HUES48 (cell line): ENCODE data around the gene XPC.
"Not testable (repeated sequence)": the region's sequence is repeated elsewhere in the genome, so short reads cannot be mapped to it uniquely, and the experiment has no call there.

Source experiments
- H3K27ac ChIP-seq: one replicate; pipeline ENCODE4 v1.7.0; 2013; ENCODE audit warnings: low read depth, low read length, inconsistent platforms
- H3K27me3 ChIP-seq: 2 replicates; pipeline ENCODE4 v1.6.1; 2013; ENCODE audit warnings: mild to moderate bottlenecking, low read length; ENCODE audit not compliant: control insufficient read depth, insufficient read depth
- H3K36me3 ChIP-seq: 2 replicates; pipeline ENCODE4 v1.6.1; 2013; ENCODE audit warnings: low read length; ENCODE audit not compliant: control insufficient read depth, insufficient read depth
- H3K4me1 ChIP-seq: 2 replicates; pipeline ENCODE4 v1.6.1; 2013; ENCODE audit warnings: mild to moderate bottlenecking, low read length; ENCODE audit not compliant: control insufficient read depth, insufficient read depth
- H3K4me3 ChIP-seq: 2 replicates; pipeline ENCODE4 v1.5.1; 2013; ENCODE audit warnings: mild to moderate bottlenecking, low read depth, low read length
- H3K9ac ChIP-seq: 2 replicates; pipeline ENCODE4 v1.6.1; 2013; ENCODE audit warnings: mild to moderate bottlenecking, low read depth, low read length, moderate library complexity
- H3K9me3 ChIP-seq: 2 replicates; pipeline ENCODE4 v1.6.1; 2013; ENCODE audit warnings: low read length; ENCODE audit not compliant: control insufficient read depth, insufficient read depth

Gene XPC

DNA sequence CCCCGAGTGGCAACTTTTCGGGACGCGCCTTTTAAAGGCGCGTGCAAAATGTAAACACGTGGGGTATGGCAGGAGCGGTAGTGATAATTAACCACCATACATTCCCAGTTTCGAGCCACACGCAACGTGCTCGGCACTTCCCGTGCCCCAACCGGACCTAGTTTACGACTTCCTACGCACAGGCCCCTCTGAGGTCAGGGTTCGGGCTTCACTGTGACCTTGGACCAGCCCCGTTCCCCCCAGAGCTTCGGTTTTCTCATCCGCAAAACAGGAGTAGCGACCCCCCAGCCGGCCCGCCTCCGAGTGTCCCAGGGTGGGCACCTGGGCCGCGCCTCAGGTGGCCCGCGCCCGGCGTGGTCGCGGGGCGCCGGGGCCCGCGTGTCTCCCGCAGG lies 54.2 kb downstream of the XPC start:
- Histone ChIP-seq H3K36me3 (peaks cover 41% of the 10 kb centered on the region), H3K4me1 (peaks cover 17% of the 10 kb centered on the region), H3K27ac (peak overlapping the region; percentile 67), H3K9ac (peak overlapping the region; percentile 71), H3K9me3 (no peaks in the 10 kb centered on the region), H3K27me3 (no peaks in the 10 kb centered on the region), H3K4me3 (peak overlapping the region; percentile 99)

DNA sequence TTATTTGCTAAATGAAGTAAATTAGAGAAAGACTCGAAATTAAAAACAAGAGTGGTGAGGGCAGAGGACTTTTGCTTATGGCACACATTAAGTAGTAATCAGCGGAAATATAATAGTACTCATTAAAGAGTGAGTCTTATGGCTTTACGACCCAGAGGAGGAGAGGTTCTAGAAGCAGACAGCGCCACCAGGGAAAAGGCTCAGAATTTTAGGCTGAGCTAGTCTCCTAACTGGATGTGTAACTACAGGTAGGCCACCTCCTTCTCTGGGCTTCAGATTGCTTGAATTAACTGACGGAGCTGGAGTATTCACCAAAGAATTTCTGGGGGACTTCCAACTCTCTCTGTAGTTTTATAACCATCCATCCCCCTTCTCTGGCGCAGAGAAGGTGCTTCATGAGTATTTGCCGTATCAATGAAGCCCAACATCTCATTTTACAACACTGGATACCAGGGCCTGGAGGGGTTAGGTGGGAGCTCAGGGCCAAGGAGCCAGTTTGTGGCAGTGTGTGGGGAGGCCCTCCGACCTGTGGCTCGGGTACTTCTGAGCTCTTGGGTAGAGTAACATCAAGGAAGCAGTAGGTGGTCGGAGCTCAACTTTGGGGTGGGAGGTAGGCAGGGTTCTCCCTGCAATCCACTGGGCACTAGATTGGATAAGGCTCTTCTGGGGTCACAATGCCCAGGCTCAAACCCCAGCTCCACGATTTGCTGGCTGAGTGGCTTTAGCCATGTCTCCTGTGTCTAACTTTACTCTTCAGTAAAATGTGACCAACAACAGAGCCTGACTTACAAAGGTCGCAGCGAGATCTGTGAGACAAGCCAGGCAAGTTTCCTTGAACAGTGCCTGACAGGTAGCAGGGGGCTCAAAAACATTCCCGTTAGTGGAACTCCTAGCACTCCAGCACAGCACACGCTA lies 54.8 kb downstream of the XPC start:
- no peaks in the 10 kb centered on the region for H3K9me3 ChIP-seq
- H3K4me3 ChIP-seq: peak overlapping the region; percentile 99
- peak overlapping the region; percentile 71 for H3K9ac ChIP-seq
- no peaks in the 10 kb centered on the region for H3K27me3 ChIP-seq
- H3K27ac ChIP-seq: peak overlapping the region; percentile 67
- peaks cover 17% of the 10 kb centered on the region for H3K4me1 ChIP-seq
- H3K36me3 ChIP-seq: peaks cover 39% of the 10 kb centered on the region

DNA sequence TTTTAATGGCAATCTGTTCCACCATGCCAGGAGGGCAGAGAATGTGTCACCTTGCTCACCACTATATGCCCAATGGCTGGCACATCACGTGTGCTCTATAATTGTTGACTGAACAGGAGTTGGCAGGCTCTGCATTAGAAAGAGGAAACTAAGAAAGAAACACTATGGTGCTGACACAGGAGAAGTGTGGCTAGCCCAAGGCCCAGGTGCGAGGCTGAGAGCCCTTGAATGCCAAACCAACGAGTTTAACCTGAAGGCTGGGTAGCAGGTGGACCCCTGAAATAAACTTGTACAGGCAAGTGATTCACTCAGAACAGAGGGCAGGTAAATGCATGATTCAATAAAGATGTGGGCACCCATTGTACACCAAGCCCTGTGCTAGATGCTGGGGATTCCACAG lies 56.1 kb downstream of the XPC start:
- H3K4me3 ChIP-seq: no peak overlapping the region
- no peak overlapping the region for H3K9ac ChIP-seq

DNA sequence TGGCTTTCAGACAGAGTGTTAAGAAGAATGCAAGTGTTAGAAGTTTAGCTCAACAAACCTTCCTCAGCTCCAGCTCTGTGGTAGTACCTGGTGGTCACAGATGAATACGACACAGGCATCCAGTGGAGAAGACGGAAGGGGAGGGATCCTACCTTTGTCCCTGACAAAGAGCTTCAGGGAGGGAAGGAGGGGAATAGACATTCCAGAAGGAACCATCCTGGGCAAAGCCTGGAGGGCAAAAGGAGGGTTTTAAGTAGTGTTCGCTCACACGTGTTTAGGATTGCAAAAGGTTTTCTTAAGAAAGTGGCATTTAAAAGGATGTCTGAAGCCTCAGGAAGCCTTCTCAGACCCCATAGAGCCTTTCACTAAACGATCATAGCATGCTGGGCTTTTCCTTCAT lies 56.5 kb downstream of the XPC start:
- Histone ChIP-seq H3K27ac (peak overlapping the region; percentile 85), H3K9ac (no peak overlapping the region), H3K4me1 (peaks cover 21% of the 10 kb centered on the region), H3K4me3 (no peak overlapping the region), H3K27me3 (no peaks in the 10 kb centered on the region), H3K9me3 (no peaks in the 10 kb centered on the region), H3K36me3 (peaks cover 30% of the 10 kb centered on the region; the same call in 1 of the 2 replicates)

More for the DNA sequence above, 56.1 kb downstream of the XPC start:
- Histone ChIP-seq H3K36me3 (peaks cover 30% of the 10 kb centered on the region; the same call in 1 of the 2 replicates), H3K27ac (peak overlapping the region; percentile 81), H3K4me1 (peaks cover 21% of the 10 kb centered on the region), H3K27me3 (no peaks in the 10 kb centered on the region), H3K9me3 (no peaks in the 10 kb centered on the region)

DNA sequence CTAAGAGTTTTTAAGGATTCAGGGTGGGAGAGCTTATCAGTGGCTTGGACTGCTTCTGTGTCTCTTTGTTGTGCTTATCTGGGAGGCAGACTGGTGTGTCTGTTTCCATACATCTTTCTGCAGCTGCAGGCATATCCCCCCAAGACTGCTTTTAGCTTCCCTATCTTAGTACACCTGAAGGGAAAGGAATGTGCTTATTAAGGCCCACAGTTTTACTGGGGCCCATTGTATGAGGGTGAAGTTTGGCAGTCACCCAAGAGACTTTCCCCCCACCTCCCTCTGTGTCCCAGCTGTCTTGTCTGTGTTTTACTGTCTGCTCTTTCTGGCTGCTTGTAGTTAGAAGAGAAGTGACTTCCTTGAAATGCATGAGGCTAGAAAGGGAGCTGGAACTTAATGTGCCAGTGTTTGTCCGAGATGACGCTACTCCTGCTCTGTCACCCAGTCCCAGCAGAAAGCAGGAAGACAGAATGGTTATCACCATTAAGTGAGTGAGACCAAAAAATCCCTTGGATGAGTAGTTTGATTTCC lies 57.4 kb downstream of the XPC start:
- H3K4me1 ChIP-seq: peaks cover 18% of the 10 kb centered on the region
- H3K27ac ChIP-seq: peak overlapping the region; percentile 85
- H3K9me3 ChIP-seq, H3K9ac ChIP-seq, H3K4me3 ChIP-seq, H3K27me3 ChIP-seq: not testable (repeated sequence)
- peaks cover 35% of the 10 kb centered on the region for H3K36me3 ChIP-seq

DNA sequence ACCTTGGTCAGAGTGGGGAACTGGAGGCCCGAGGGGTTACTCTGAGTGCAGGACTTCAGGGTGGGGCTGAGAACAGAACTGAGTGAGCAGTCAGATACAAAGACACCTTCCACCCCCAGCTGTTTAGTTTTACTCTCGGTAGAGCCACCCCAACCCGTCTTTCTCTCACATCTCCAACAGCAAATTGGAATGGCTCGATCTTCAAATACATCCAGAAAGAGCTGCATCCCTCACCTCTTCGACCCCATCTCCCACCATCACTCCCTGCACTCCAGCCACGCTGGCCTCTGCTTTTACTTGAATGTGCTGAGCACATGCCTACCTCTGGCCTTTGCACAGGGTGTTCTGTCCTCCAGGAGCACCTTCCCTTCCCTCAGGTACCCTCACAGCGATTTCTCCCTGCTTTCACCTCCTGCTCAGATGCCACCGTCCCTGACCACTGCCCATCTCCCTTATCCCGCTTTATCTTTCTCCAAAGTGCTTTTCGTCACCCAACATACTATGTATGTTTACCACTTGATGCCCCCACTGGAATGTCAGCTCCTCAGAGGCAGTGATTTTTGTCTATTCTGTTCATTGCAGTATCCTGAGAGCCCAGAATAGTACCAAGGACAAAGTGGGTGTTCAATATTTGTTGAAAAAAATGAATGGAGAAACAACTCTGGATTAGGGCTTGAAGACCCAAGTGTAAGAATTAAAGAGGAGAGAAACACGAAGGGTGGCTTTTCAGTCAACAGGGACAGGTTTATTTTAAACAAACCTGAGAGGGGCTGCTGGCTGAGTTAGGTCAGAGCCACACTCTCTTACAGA lies 58.1 kb downstream of the XPC start:
- peaks cover 42% of the 10 kb centered on the region for H3K36me3 ChIP-seq
- H3K4me1 ChIP-seq: peaks cover 16% of the 10 kb centered on the region
- no peaks in the 10 kb centered on the region for H3K27me3 ChIP-seq
- no peak overlapping the region for H3K9ac ChIP-seq
- H3K27ac ChIP-seq: no peak overlapping the region
- H3K9me3 ChIP-seq: no peaks in the 10 kb centered on the region
- H3K4me3 ChIP-seq: no peak overlapping the region

DNA sequence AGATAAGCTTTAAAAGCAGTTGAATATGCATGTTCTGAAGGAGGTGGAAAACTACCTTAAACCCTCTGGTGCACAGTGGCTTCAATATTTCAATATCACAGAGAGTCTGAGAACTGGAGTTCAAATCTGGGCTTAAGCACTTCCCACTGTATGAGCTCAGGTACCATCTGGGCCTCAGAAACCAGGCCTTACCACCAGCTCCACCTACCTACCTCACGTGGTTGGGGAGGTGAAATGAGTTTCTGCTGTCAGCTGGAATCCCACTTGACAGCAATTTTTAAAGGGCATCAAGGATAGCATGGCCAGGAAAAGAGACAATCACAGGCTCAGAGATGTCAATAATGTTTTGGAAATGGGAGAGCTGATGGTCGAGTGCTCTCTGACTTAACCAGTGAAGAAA lies 58.8 kb downstream of the XPC start:
- Histone ChIP-seq H3K9ac (no peak overlapping the region), H3K27me3 (no peaks in the 10 kb centered on the region), H3K9me3 (no peaks in the 10 kb centered on the region), H3K27ac (no peak overlapping the region), H3K4me3 (no peak overlapping the region), H3K4me1 (peaks cover 16% of the 10 kb centered on the region), H3K36me3 (peaks cover 48% of the 10 kb centered on the region)

DNA sequence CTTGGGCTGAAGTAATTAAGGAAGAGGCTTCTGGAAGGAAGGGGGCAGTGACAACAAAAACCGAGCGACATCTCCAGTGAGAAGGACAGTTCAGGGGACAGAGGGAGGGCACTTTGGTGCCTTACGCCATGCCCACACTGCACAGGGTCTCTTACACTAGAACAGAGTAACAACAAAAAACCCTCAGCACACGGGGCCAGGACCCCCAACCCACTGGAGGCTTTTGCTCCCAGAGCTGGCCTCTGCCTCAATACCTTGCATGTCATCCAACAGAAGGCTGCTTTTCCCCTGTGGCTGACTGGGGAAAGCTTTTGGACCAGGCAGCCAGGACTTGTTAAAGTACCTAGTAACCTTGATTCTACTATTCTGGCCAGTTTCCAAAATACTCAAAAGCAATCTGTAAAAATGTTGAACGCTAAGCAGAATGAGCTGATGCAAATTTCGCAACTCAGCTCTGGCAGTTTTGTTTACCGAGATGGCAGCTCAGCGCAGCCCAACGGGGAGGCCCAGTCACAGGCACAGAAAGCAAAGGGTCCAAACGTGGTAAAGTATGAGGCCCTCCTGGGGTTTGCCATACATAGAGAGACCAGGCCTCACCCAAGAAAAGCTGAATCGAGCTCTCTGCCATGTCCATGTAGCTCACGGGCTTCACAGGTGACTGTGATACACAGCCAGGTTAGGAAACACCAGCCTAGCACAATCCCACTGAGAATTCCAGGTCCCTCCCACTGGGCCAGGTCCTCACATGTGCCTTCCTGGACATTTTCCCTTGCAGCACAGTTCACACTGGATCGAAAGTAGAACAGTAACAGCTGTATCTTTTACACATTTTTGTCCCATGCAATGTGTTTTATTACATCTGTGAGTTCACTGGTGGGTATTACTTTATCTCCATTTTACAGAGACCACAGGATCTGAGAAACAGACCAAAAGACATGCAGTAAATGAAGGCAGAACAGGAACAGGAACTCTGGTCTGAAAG lies 59.7 kb downstream of the XPC start:
- Histone ChIP-seq H3K27me3 (no peaks in the 10 kb centered on the region), H3K4me3 (no peak overlapping the region), H3K27ac (no peak overlapping the region), H3K36me3 (peaks cover 57% of the 10 kb centered on the region), H3K9me3 (no peaks in the 10 kb centered on the region), H3K9ac (no peak overlapping the region), H3K4me1 (peaks cover 14% of the 10 kb centered on the region)

DNA sequence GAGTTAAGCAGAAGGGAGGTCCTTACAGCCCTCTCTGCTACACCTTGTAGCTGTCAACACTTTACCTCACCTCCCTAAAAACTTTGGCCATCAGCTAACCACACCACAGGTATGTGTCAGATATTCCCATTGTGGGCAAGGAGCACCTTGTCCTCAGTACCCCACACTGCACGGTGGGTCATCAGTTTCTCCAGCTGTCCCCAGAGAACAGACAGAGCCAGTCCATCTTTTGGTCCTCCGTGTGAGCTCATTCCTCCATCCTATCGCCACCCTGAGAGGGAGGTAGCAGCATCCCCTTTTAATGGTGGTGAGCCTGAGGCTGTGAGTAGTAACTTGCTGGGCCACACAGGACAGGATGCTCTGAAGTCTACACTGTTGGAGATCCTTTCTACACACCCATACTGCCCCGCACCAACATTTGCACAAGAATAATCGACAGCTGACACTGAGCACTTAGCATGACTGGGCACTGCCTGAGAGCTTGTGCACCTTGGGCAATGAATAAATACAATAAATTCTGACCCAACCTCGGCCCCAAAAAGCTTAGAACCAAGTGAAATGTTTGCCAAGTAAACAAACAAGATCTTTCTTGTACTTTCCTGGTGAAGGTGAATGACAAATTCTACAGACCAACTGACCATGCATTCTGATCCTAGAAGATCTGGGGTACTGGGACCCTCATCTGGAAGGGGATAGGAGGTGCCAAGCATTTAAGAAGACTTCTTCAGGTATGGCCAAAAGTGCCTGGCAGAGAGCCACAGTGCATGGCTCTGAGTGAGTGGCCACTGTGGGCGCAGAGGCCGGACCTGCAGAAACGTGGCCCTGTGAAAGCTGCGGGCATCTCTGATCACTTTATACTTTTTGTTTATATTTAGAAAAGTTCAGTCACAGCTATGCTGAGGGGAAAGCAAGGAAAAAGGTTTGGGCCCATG lies 60.7 kb downstream of the XPC start:
- H3K27ac ChIP-seq: no peak overlapping the region
- no peaks in the 10 kb centered on the region for H3K9me3 ChIP-seq
- H3K4me3 ChIP-seq: no peak overlapping the region
- H3K9ac ChIP-seq: no peak overlapping the region
- no peaks in the 10 kb centered on the region for H3K27me3 ChIP-seq
- peaks cover 5% of the 10 kb centered on the region for H3K4me1 ChIP-seq
- peaks cover 63% of the 10 kb centered on the region for H3K36me3 ChIP-seq
